ENCODE data around the gene SYCP2.

DNA sequence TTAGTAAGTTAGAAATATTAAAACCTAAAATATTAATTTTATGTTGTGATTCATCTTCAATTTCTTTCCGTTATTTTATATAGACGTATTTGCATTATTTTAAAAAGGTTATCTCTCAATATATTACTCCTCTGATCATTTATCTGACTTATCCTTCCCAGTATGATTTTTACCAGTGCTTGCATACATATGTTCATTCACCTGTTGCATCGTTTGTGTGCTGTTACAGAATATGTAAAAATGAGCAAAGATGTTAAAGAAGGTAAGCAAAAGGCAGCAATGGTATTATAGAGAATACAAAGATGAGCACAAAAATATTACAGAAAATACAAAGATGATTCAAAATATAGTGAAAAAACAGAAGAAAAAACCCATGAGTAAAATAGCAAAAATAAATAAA lies 48.9 kb downstream of the SYCP2 start:
- TF ChIP-seq, protein P1, sequence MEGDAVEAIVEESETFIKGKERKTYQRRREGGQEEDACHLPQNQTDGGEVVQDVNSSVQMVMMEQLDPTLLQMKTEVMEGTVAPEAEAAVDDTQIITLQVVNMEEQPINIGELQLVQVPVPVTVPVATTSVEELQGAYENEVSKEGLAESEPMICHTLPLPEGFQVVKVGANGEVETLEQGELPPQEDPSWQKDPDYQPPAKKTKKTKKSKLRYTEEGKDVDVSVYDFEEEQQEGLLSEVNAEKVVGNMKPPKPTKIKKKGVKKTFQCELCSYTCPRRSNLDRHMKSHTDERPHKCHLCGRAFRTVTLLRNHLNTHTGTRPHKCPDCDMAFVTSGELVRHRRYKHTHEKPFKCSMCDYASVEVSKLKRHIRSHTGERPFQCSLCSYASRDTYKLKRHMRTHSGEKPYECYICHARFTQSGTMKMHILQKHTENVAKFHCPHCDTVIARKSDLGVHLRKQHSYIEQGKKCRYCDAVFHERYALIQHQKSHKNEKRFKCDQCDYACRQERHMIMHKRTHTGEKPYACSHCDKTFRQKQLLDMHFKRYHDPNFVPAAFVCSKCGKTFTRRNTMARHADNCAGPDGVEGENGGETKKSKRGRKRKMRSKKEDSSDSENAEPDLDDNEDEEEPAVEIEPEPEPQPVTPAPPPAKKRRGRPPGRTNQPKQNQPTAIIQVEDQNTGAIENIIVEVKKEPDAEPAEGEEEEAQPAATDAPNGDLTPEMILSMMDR (IDR thresholded peaks at IDR 0.05), result no peak
- no peak for TF ChIP-seq POLR2A (IDR thresholded peaks at IDR 0.05)
- no peak for TF ChIP-seq EP300 (IDR thresholded peaks at IDR 0.05)

All from ovary (tissue), 3 donors.